ENCODE results near the gene OTUD1. TPM values are rescaled to one million over a fixed set of nuclear protein-coding genes. Genes with fewer than 3 reads are reported as not detected.

Gene OTUD1
- total RNA-seq, 1 donor from 2014 or later: 24.1 TPM

DNA sequence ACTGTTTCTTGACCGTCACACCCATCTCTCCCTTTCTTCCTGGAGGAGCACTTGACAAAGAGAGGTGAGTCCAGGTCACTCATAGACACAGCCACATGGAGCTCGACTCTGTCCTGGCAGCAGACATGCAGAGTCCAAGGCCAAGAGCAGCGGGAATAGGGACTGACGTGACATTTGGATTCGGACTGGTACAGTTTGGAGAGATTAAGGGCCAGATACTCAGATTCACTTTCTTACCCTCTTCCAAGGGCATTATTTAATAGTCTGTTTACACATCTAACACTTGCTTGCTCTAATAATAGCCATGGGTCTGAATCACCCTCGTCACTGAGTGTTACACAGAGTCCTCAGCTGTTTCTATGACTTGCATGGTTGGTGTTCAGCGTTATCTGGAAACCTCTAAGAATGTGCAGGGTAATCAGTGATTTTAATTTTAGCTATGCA lies 39.2 kb upstream of the OTUD1 start:
- intact Hi-C loops (cut with DNase I): no loop called here
- Histone ChIP-seq H3K4me1 (no peaks in the 10 kb centered on the region), H3K27me3 (no peaks in the 10 kb centered on the region), H3K4me3 (no peak overlapping the region), H3K36me3 (no peaks in the 10 kb centered on the region), H3K27ac (no peak overlapping the region), H3K9me3 (no peaks in the 10 kb centered on the region)
- no peak for DNase-seq (ENCODE audit: low spot score in 2 of 2)
- TF ChIP-seq, protein P1, sequence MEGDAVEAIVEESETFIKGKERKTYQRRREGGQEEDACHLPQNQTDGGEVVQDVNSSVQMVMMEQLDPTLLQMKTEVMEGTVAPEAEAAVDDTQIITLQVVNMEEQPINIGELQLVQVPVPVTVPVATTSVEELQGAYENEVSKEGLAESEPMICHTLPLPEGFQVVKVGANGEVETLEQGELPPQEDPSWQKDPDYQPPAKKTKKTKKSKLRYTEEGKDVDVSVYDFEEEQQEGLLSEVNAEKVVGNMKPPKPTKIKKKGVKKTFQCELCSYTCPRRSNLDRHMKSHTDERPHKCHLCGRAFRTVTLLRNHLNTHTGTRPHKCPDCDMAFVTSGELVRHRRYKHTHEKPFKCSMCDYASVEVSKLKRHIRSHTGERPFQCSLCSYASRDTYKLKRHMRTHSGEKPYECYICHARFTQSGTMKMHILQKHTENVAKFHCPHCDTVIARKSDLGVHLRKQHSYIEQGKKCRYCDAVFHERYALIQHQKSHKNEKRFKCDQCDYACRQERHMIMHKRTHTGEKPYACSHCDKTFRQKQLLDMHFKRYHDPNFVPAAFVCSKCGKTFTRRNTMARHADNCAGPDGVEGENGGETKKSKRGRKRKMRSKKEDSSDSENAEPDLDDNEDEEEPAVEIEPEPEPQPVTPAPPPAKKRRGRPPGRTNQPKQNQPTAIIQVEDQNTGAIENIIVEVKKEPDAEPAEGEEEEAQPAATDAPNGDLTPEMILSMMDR (IDR thresholded peaks at IDR 0.05): no peak

DNA sequence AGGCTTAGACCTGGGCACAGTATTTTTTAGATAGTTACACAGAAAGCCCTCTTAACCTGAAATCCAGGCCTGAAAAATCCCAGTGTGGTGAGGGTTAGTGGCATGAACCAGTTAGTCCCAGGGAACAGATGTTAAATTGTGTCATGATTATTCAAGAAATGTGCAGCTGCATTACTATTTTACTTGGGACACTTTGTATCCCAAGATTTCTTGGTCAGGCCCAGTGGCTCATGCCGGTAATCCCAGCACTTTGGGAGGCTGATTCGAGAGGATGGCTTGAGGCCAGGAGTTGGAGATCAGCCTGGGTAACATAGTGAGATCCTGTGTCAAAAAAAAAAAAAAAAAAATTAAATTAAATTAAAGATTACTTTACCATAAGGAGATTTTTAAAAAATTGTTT lies 36.0 kb upstream of the OTUD1 start:
- TF ChIP-seq, protein P1 (IDR thresholded peaks at IDR 0.05): no peak
- Histone ChIP-seq H3K9me3 (no peaks in the 10 kb centered on the region), H3K4me1 (no peaks in the 10 kb centered on the region), H3K27me3 (no peaks in the 10 kb centered on the region), H3K27ac (no peak overlapping the region), H3K4me3 (no peak overlapping the region), H3K36me3 (no peaks in the 10 kb centered on the region)
- intact Hi-C loops (cut with DNase I): no loop called here
- DNase-seq (ENCODE audit: low spot score in 2 of 2): no peak

DNA sequence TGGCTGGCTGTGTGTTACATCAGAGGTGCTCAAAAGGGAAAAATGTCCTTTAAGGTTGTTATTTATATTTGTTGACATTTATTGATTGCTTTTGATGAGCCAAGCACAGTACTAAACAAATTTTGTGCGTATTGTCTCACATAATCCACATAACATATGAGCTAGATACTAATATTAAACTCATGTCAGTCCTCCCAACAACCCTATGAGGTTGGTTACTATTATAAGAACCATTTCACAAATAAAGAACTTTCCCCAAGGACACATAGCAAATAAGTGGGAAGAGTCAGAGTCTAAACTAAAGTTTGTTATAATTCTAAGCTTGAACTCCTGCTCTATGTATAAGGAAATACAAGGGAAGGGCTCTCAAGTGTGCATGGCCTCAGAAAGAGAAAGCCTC lies 35.6 kb upstream of the OTUD1 start:
- intact Hi-C loops (cut with DNase I): no loop called here
- TF ChIP-seq, protein P1 (IDR thresholded peaks at IDR 0.05): no peak
- H3K36me3 ChIP-seq: no peaks in the 10 kb centered on the region
- no peaks in the 10 kb centered on the region for H3K4me1 ChIP-seq
- no peaks in the 10 kb centered on the region for H3K9me3 ChIP-seq
- H3K4me3 ChIP-seq: no peak overlapping the region
- no peak for DNase-seq (ENCODE audit: low spot score in 2 of 2)
- no peak overlapping the region for H3K27ac ChIP-seq
- no peaks in the 10 kb centered on the region for H3K27me3 ChIP-seq

DNA sequence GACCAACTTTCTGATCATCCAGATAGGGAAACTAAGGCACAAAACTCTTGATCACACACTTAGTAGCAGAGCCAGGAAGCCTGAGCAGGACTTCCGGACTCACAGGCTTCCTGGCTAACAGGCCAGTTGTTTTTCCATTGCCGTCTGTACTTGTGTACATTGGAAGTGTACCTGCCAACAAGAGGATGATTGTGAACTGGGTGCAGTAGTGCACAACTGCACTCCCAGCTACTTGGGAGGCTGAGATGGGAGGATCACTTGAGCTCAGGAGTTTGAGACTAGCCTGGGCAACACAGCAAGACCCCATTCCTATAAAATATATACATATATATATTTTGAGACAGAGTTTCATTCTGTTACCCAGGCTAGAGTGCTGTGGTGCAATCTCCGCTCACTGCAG lies 35.2 kb upstream of the OTUD1 start:
- TF ChIP-seq, protein P1 (IDR thresholded peaks at IDR 0.05): no peak
- no peaks in the 10 kb centered on the region for H3K4me1 ChIP-seq
- no peak overlapping the region for H3K4me3 ChIP-seq
- no peaks in the 10 kb centered on the region for H3K27me3 ChIP-seq
- H3K9me3 ChIP-seq: no peaks in the 10 kb centered on the region
- no peak overlapping the region for H3K27ac ChIP-seq
- no peaks in the 10 kb centered on the region for H3K36me3 ChIP-seq
- intact Hi-C loops (cut with DNase I): no loop called here
- DNase-seq (ENCODE audit: low spot score in 2 of 2): no peak

DNA sequence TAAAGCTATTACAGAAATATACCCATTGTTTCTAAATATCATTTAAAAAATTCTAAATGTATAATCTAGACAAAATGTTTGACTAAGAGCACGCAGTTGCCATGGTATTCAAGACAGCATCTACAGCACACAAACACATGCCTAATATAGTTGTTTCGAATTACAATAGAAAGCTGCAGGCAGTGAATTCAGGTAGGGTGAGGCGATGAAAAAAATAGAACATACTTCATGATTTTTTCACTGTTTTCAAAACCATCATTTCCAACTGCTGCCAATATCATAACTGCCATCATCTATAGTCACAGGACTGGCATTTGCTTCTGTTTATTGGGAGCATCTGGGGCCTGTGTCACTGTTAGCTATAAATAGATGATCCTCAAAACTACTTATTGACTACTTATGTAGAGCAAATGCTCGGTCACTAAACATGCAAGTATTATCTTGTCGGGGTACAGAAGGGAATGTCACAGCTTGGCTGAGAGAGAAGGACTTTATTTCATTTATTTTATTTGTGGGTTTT lies 34.4 kb upstream of the OTUD1 start:
- Histone ChIP-seq H3K27ac (no peak overlapping the region), H3K4me3 (no peak overlapping the region), H3K36me3 (no peaks in the 10 kb centered on the region), H3K9me3 (no peaks in the 10 kb centered on the region), H3K4me1 (no peaks in the 10 kb centered on the region), H3K27me3 (no peaks in the 10 kb centered on the region)
- DNase-seq (ENCODE audit: low spot score in 2 of 2): no peak
- TF ChIP-seq, protein P1 (IDR thresholded peaks at IDR 0.05): no peak
- intact Hi-C loops (cut with DNase I): no loop called here

DNA sequence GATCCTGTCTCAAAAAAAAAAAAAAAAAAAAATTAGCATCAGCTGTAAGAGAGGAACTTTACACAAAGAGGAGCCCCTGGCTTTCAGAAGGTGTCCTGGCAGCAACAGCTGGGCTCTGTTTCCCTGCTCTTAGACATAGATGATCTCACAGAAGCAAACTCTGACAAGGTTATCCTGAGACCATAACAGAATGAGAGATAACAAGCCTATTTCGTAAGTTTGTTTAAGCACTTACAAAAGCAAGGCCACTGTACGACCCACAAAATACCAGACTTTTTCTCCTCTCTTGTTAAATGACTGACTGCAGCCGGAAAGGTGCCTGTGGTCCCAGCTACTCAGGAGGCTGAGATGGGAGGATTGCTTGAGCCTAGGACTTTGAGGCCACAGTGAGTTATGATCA lies 33.3 kb upstream of the OTUD1 start:
- Histone ChIP-seq H3K36me3 (no peaks in the 10 kb centered on the region), H3K4me1 (no peaks in the 10 kb centered on the region), H3K27ac (no peak overlapping the region), H3K4me3 (no peak overlapping the region), H3K9me3 (no peaks in the 10 kb centered on the region), H3K27me3 (no peaks in the 10 kb centered on the region)
- intact Hi-C loops (cut with DNase I): no loop called here
- no peak for DNase-seq (ENCODE audit: low spot score in 2 of 2)
- TF ChIP-seq, protein P1 (IDR thresholded peaks at IDR 0.05): no peak
